ENCODE data around the gene GIMAP7. TPM values are rescaled to one million over a fixed set of nuclear protein-coding genes. Genes with fewer than 3 reads are reported as not detected.

GIMAP7 gene
- total RNA-seq, 1 experiment from 2014 or later: 0.25 TPM

- no peaks in the 10 kb centered on the region for H3K9me2 ChIP-seq (ENCODE audit: insufficient read depth)
- H3K9ac ChIP-seq (ENCODE audit: low read length): no peak overlapping the region
- H3K79me2 ChIP-seq (ENCODE audit: insufficient read depth, low read length): no peaks in the 10 kb centered on the region
- ChIA-PET CTCF (no interaction called here), RAD21 (ENCODE audit: low non-redundant PET in 1 of 2, low total read pairs in 2 of 2, uncharacterized antibody in 2 of 2, unreplicated experiment in 2 of 2) (no interaction called here), POLR2A (no interaction called here)
- TF ChIP-seq YY1 (IDR thresholded peaks at IDR 0.05; ENCODE audit: extremely low read depth, insufficient replicate concordance, low read depth, low read length): no peak
- TF ChIP-seq EGR1 (IDR thresholded peaks at IDR 0.05; ENCODE audit: low read depth): no peak
- TF ChIP-seq ATF3 (IDR thresholded peaks at IDR 0.05): no peak
- H3K4me1 ChIP-seq (ENCODE audit: control insufficient read depth in 1 of 2, insufficient read depth in 2 of 2, low read length in 2 of 2): no peaks in the 10 kb centered on the region
- no TSS peak for BruUV-seq (replicated peaks)
- no peak overlapping the region for H3K27ac ChIP-seq (ENCODE audit: low read depth, low read length)
- no peak overlapping the region for H3K4me3 ChIP-seq (replicated peaks in 1 of 2; ENCODE audit: low read depth in 1 of 2, low read length in 2 of 2)
- H3K4me2 ChIP-seq (ENCODE audit: low read length): no peak overlapping the region
- intact Hi-C loops (cut with micrococcal nuclease): no loop called here
- ATAC-seq (no peak), DNase-seq (ENCODE audit: low read depth, low spot score) (no peak)
- 0 out of 2 replicates have a peak, but pooled peaks cover 12% of the 10 kb centered on the region for H3K27me3 ChIP-seq (ENCODE audit: insufficient read depth, low read length)
- H3K9me3 ChIP-seq (ENCODE audit: control insufficient read depth in 1 of 2, insufficient read depth in 1 of 2, low read depth in 1 of 2, low read length in 2 of 2): no peaks in the 10 kb centered on the region; a peak in 1 of 4 replicates
- no peak overlapping the region for H2AFZ ChIP-seq (ENCODE audit: low read depth, low read length, poor library complexity, severe bottlenecking)
- no peaks in the 10 kb centered on the region for H3K36me3 ChIP-seq (ENCODE audit: control insufficient read depth in 1 of 2, insufficient read depth in 2 of 2, low read length in 2 of 2)
- no peaks in the 10 kb centered on the region for H4K20me1 ChIP-seq (ENCODE audit: insufficient read depth)
Observed at GRCh38 chr7:150566572-150566971, 51.9 kb downstream of the GIMAP7 start.

GRCh38 chr7:150567169-150567568, 52.5 kb downstream of the GIMAP7 start, which contains the start of gene GIMAP4:
GIMAP4 (plus strand) TSS chr7:150567390; CDS start chr7:150569902, 2,512 bp downstream.
- no peak for DNase-seq (ENCODE audit: low read depth, low spot score)
- H3K9ac ChIP-seq (ENCODE audit: low read length): no peak within 1 kb of the TSS
- no peak within 1 kb of the TSS for H3K4me2 ChIP-seq (ENCODE audit: low read length)
- H3K9me3 ChIP-seq (ENCODE audit: control insufficient read depth in 1 of 2, insufficient read depth in 1 of 2, low read depth in 1 of 2, low read length in 2 of 2): no peaks in the 10 kb centered on the region
- no peak for ATAC-seq
- ChIA-PET POLR2A (no interaction called here), RAD21 (ENCODE audit: low non-redundant PET in 1 of 2, low total read pairs in 2 of 2, uncharacterized antibody in 2 of 2, unreplicated experiment in 2 of 2) (interaction anchor here in 1 of 2 experiments (0.6 kb wide), 1 partner anchor 116 kb away, joined by 3 read pairs; no protein-coding TSS in a partner anchor), CTCF (no interaction called here)
- no peaks in the 10 kb centered on the region for H3K4me1 ChIP-seq (ENCODE audit: control insufficient read depth in 1 of 2, insufficient read depth in 2 of 2, low read length in 2 of 2)
- H3K9me2 ChIP-seq (ENCODE audit: insufficient read depth): no peaks in the 10 kb centered on the region
- 0 out of 2 replicates have a peak, but pooled peaks cover 12% of the 10 kb centered on the region for H3K27me3 ChIP-seq (ENCODE audit: insufficient read depth, low read length)
- H3K27ac ChIP-seq (ENCODE audit: low read depth, low read length): no peak within 1 kb of the TSS
- intact Hi-C loops (cut with micrococcal nuclease): no loop called here
- no TSS peak for BruUV-seq (replicated peaks)
- no peak within 1 kb of the TSS for H2AFZ ChIP-seq (ENCODE audit: low read depth, low read length, poor library complexity, severe bottlenecking)
- no peak within 1 kb of the TSS for H3K4me3 ChIP-seq (replicated peaks in 1 of 2; ENCODE audit: low read depth in 1 of 2, low read length in 2 of 2)
- no peaks in the 10 kb centered on the region for H4K20me1 ChIP-seq (ENCODE audit: insufficient read depth)
- H3K36me3 ChIP-seq (ENCODE audit: control insufficient read depth in 1 of 2, insufficient read depth in 2 of 2, low read length in 2 of 2): no peaks in the 10 kb centered on the region
- no peak for TF ChIP-seq SRF (IDR thresholded peaks at IDR 0.05; ENCODE audit: low read depth)
- TF ChIP-seq REST (IDR thresholded peaks at IDR 0.05; ENCODE audit: low read depth): no peak
- H3K79me2 ChIP-seq (ENCODE audit: insufficient read depth, low read length): no peaks in the 10 kb centered on the region
